OCI-LY7 (cell line): ENCODE results near the gene KEL. TPM values are rescaled to one million over a fixed set of nuclear protein-coding genes. Genes with fewer than 3 reads are reported as not detected.

Experiments used
- Bru-seq: library from RNA; stranded (reverse); fragments of 400-500 nt; gene quantifications from one replicate; lab custom pipeline; 2021; lab: Mats Ljungman, UMichigan
- BruChase-seq, 2 experiments: library from RNA; stranded (reverse); fragments of 400-500 nt; gene quantifications; one replicate each; lab custom pipeline; 2021; lab: Mats Ljungman, UMichigan
- BruUV-seq: library from RNA; stranded (reverse); fragments of 400-500 nt; replicated peaks from 2 replicates; lab custom pipeline; 2021; lab: Mats Ljungman, UMichigan
- CTCF ChIA-PET: fragments of 300-600 bp; sonication (Branson Sonifier 250); formaldehyde crosslinking; loops from one replicate; lab custom pipeline; 2022; ENCODE audit warnings: antibody characterized with exemption; ENCODE audit not compliant: unreplicated experiment; lab: Charles Lee
- POLR2A ChIA-PET: fragments of 300-600 bp; sonication (Branson Sonifier 250); formaldehyde crosslinking; loops from one replicate; lab custom pipeline; 2022; ENCODE audit warnings: antibody characterized with exemption; lab: Charles Lee
- DNase-seq: peaks from one replicate; pipeline ENCODE4 v3.0.0-alpha.2; 2015; ENCODE audit warnings: low spot score
- H2AFZ ChIP-seq: fragments of 200-600 bp; sonication (generic), shearing (Covaris generic); 2 replicates; pipeline ENCODE4 v1.6.1; 2014; ENCODE audit warnings: mild to moderate bottlenecking, antibody characterized with exemption, low read length, moderate library complexity
- H3K27ac ChIP-seq: fragments of 200-600 bp; sonication (generic); 2 replicates; pipeline ENCODE4 v1.5.1; 2014; ENCODE audit warnings: mixed run types, low read depth, mild to moderate bottlenecking, moderate library complexity, low read length, inconsistent platforms; ENCODE audit not compliant: poor library complexity, severe bottlenecking
- H3K36me3 ChIP-seq: fragments of 200-600 bp; sonication (generic); 2 replicates; pipeline ENCODE4 v1.6.1; 2014; ENCODE audit warnings: mild to moderate bottlenecking, antibody characterized with exemption, low read length, moderate library complexity, mixed read lengths; ENCODE audit not compliant: insufficient read depth
- H3K4me1 ChIP-seq: fragments of 200-600 bp; sonication (generic); 2 replicates; pipeline ENCODE4 v1.5.1; 2014; ENCODE audit warnings: mild to moderate bottlenecking, low read length; ENCODE audit not compliant: insufficient read depth, poor library complexity, severe bottlenecking
- H3K4me2 ChIP-seq: fragments of 200-600 bp; sonication (generic); 2 replicates; pipeline ENCODE4 v1.6.1; 2014; ENCODE audit warnings: mild to moderate bottlenecking, low read length
- H3K4me3 ChIP-seq: fragments of 200-600 bp; sonication (generic); 2 replicates; pipeline ENCODE4 v1.5.1; 2014; ENCODE audit warnings: mild to moderate bottlenecking, low read depth, low read length; ENCODE audit not compliant: poor library complexity, severe bottlenecking
- H3K79me2 ChIP-seq: fragments of 200-600 bp; sonication (generic); 2 replicates; pipeline ENCODE4 v1.6.1; 2016; ENCODE audit warnings: low read depth, mild to moderate bottlenecking, low read length, moderate library complexity, mixed read lengths; ENCODE audit not compliant: insufficient read depth
- H3K9me2 ChIP-seq: fragments of 200-600 bp; sonication (generic); 2 replicates; pipeline ENCODE4 v1.6.1; 2016; ENCODE audit warnings: mild to moderate bottlenecking, low read length, mixed read lengths; ENCODE audit not compliant: insufficient read depth
- H3K9me3 ChIP-seq: fragments of 200-600 bp; sonication (generic); 2 replicates; pipeline ENCODE4 v1.6.1; 2014; ENCODE audit warnings: mild to moderate bottlenecking, mixed run types, low read length, mixed read lengths
- H4K20me1 ChIP-seq: fragments of 200-600 bp; sonication (generic); 2 replicates; pipeline ENCODE4 v1.6.1; 2014; ENCODE audit warnings: mild to moderate bottlenecking, antibody characterized with exemption, low read length, moderate library complexity, mixed read lengths; ENCODE audit not compliant: insufficient read depth
- CTCF ChIP-seq: fragments of 200-600 bp; sonication (generic); conservative IDR thresholded peaks from 2 replicates; pipeline ENCODE4 v1.5.1; 2014; ENCODE audit warnings: mild to moderate bottlenecking, antibody characterized with exemption, low read length, moderate library complexity, mixed read lengths
- EZH2phosphoT487 ChIP-seq: fragments of 200-600 bp; sonication (generic); IDR thresholded peaks from 2 replicates; pipeline ENCODE4 v1.6.1; 2018; ENCODE audit warnings: low read depth, borderline replicate concordance, mild to moderate bottlenecking, mixed run types, antibody characterized with exemption, low read length, moderate library complexity, mixed read lengths
- intact Hi-C: fragments of 100-400 bp; cut with micrococcal nuclease; formaldehyde crosslinking; loops from one replicate; pipeline ENCODE4 v1.10.0; 2022; ENCODE audit not compliant: unreplicated experiment
- long read RNA-seq: library from polyadenylated mRNA; stranded (forward); transcript quantifications from one replicate; pipeline ENCODE4 v2.0.0, GENCODE V29; 2022
- total RNA-seq, 2 experiments: library from RNA; depleted of rRNA in 1 of 2; stranded (reverse); fragments of >200 nt in 1 of 2; shearing (Covaris generic) in 1 of 2; gene quantifications; 2 replicates each; pipeline ENCODE4 v1.2.3, GENCODE V29; 2014 to 2022

Gene KEL
- total RNA-seq (2014; rRNA removed; shearing (Covaris generic)) (1.5 and 2.9 TPM in 2 replicates), total RNA-seq (2022) (1.9 and 2.2 TPM in 2 replicates), Bru-seq, nascent RNA (percentile 29 among the genes with signal in this experiment), BruChase-seq, experiment 1, labeled RNA remaining after a 6-hour chase (percentile 37 among the genes with signal in this experiment), BruChase-seq, experiment 2, labeled RNA remaining after a 2-hour chase (percentile 40 among the genes with signal in this experiment)
- long read RNA-seq, partial matches to known transcripts, result 0 of 4 reads
- long read RNA-seq, other reads (novel, unspliced or antisense), result 4 of 4 reads

- CTCF ChIA-PET, result no interaction called here
- H3K27ac ChIP-seq, result no peak within 1 kb of the TSS
Measured at GRCh38 chr7:142961973-142962926, at the start of gene KEL. KEL (minus strand) TSS chr7:142962363; CDS start chr7:142962206, 157 bp downstream.

GRCh38 chr7:143008007-143008901 lies 46.1 kb upstream of the KEL start:
- no peaks in the 10 kb centered on the region for H3K36me3 ChIP-seq
- no peak overlapping the region for H2AFZ ChIP-seq
- POLR2A ChIA-PET, result interaction anchor here (0.6 to 1.5 kb wide), 4 partner anchors 8 to 208 kb away, joined by 3 to 5 read pairs (median 4); no protein-coding TSS in a partner anchor
- no peaks in the 10 kb centered on the region for H3K9me2 ChIP-seq
- no peak overlapping the region for H3K27ac ChIP-seq
- intact Hi-C loops, result loop anchor here (1.0 kb wide), 1 partner anchor 207 kb away; no protein-coding TSS in a partner anchor
- H3K4me3 ChIP-seq, result no peak overlapping the region
- H3K4me1 ChIP-seq, result peaks cover 44% of the 10 kb centered on the region
- DNase-seq, result peak; percentile 77
- no peaks in the 10 kb centered on the region for H4K20me1 ChIP-seq
- TF ChIP-seq CTCF (peak; percentile 99), EZH2phosphoT487 (no peak)
- CTCF ChIA-PET, result interaction anchor here (0.6 to 2.0 kb wide), 3 partner anchors 173 to 210 kb away, joined by 3 to 15 read pairs (median 3); no protein-coding TSS in a partner anchor
- no peaks in the 10 kb centered on the region for H3K79me2 ChIP-seq
- BruUV-seq, result no TSS peak
- no peaks in the 10 kb centered on the region for H3K9me3 ChIP-seq
- H3K4me2 ChIP-seq, result no peak overlapping the region

More at GRCh38 chr7:142961973-142962926, at the start of gene KEL:
- Histone ChIP-seq H3K4me3 (no peak within 1 kb of the TSS), H2AFZ (no peak within 1 kb of the TSS), H4K20me1 (no peaks in the 10 kb centered on the region), H3K9me3 (no peaks in the 10 kb centered on the region), H3K9me2 (no peaks in the 10 kb centered on the region), H3K4me2 (no peak within 1 kb of the TSS), H3K36me3 (no peaks in the 10 kb centered on the region), H3K79me2 (no peaks in the 10 kb centered on the region), H3K4me1 (no peaks in the 10 kb centered on the region)
- POLR2A ChIA-PET, result no interaction called here
- no peak for DNase-seq
- intact Hi-C loops, result no loop called here
- no peak for TF ChIP-seq EZH2phosphoT487
- TF ChIP-seq CTCF, result no peak
- BruUV-seq, result no TSS peak
